GM21576 (cell line): ENCODE data around the gene AK4.
"Not testable (repeated sequence)": the region's sequence is repeated elsewhere in the genome, so short reads cannot be mapped to it uniquely, and the experiment has no call there.

Experiments used
- ATAC-seq: cut with Tn5 transposase; IDR thresholded peaks from one replicate; pipeline ENCODE4 v1.9.1; 2021; ENCODE audit warnings: mild to moderate bottlenecking, moderate library complexity; ENCODE audit not compliant: unreplicated experiment

The AK4 gene

DNA sequence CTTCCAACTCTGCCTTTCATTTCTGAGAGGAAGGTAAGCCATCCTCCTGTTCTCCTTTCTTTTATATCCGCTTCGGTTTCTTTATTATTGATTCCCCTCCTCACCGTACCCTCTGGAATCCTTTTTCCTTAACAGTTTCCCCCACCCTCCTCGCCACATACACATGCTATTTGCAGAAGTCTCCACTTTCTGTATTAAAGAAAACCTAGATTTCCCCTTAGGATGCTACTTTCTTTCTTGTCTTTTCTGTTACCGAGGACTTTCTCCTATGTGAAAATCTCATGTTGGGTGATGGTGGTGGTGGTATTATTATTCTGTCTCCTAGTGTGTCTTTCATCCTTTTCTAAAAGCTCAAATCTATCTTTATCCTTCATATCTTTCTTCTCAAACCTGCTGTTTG is 62.3 kb downstream of the AK4 start:
- ATAC-seq: no peak

DNA sequence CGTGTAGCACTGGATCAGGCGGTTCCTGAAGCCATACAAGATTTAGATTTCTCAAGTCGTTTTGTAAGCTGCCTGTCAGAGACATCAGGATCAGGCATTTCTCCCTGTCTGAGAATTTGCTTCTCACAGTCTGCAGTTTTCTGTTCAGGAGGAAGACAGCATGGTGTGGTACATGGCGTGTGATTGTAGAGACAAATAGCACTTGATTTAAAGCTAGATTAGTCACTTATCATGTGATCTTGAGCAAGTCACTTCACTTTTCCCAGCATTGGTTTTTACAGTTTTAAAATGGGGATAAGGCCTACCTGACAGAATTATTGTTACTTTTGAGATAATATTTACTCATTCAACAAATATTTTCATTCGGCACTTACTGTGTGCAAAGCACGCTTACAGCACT is 63.3 kb downstream of the AK4 start:
- no peak for ATAC-seq

DNA sequence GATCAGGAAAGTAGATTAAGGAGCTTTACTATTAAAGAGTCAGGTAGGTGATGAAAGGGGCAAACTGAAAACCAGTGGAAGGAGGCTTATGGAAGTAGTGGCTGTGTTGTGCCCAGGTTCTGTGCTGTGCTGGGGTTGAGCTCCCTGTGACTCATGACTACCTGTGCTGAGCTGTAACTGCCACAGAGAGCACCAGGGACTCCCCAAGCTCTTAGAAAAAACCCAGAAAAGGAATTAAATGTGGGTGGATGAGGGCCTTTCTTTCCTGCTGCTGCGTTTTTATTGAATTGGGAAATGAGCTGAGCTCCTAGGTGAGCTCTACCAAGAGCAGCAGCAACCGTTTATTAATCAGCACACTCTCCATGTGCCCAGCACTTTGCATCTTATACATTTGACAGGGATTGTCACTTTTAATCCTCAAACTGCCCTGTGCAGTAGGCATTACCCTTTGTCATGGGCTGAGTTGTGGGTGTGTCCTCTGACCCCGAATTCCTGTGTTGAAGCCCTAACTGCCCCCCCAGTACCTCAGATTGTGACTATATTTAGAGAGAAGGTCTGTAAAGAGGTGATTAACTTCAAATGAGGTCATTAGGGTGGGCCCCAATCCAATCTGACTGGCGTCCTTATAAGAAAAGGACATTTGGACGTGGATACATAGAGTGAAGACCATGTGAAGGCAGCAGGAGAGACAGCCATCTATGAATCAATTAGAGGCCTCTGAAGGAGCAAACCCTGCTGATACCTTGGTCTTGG is 65.4 kb downstream of the AK4 start:
- ATAC-seq: no peak

DNA sequence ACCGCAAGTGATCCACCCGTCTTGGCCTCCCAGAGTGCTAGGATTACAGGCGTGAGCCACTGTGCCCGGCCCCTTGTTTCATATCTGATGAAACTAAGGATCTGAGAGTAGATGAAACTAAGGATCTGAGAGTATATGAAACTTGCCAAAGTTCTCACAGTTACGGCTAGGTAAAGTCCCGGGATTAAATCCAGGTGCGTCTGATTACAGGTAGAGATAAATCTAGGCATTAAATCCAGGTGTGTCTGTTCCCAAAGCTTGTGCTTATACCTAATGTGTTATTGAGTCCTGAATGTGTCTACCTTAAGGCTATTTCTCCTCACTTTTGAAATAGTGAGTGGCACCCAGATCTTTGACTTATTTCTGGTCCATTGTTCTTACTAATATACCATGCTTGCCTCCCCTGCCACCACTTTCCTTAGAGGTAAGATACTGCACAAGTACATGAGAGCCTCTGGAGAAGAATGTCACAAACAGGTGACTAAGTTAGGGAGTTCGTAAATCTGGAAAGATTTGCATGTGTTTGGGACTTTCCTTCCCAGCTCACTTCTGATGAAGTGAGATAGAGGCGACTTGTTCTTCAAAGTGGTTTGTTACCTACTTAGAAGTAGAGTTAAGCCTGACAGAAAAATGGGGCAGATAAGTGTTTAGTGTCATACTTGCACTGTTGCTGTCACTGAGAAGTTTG is 66.5 kb downstream of the AK4 start:
- ATAC-seq: no peak

DNA sequence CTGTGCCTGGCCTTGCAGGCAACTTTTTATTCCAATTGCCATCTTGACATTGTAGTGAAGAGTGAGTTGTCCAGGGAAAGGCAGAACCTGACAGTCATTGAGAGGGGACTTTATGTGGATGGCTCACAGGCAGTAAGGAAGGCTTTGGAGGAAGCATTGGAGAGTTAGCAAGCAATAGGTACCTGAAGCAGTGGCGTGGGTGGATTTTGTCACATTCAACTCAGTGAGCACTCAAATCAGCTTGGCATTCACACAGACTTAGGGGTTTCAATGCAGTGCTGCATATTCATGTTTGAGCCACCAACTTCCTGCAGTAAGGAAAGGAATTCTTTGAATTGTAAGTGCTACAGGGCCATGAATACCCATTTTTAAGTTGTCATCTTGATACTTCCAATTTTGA is 69.0 kb downstream of the AK4 start:
- ATAC-seq: no peak

DNA sequence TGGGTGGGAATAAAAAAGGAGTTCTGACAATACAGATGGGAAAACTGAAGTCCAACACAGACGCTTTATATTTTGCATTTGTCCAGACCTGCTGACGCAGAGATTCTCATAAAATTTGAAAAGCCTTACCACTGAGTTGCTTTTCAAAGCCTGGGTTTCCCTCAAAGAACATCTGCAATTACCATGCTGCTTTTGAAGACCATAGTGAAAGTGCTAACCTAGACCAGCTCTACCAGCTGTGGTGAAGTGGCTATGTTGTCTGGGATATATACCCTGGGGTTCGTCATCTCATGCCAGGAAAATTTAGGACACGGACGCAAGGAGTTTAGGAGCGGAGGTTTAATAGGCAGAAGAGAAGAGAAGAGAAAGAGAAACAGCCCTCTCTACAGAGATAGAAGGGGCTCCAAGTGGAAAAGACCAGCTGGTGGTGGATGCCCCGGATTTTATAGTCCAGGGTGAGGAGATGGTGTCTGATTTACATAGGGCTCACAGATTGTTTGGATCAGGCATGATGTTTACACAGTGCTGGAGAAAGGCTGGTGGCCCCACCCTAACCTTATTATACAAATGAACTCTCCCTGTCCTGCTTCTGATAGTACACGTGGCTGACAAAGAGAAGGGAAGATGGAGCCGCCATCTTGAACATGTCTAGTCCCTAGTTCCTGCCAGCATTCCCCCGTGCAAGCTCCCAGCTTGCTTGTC is 73.8 kb downstream of the AK4 start:
- no peak for ATAC-seq

DNA sequence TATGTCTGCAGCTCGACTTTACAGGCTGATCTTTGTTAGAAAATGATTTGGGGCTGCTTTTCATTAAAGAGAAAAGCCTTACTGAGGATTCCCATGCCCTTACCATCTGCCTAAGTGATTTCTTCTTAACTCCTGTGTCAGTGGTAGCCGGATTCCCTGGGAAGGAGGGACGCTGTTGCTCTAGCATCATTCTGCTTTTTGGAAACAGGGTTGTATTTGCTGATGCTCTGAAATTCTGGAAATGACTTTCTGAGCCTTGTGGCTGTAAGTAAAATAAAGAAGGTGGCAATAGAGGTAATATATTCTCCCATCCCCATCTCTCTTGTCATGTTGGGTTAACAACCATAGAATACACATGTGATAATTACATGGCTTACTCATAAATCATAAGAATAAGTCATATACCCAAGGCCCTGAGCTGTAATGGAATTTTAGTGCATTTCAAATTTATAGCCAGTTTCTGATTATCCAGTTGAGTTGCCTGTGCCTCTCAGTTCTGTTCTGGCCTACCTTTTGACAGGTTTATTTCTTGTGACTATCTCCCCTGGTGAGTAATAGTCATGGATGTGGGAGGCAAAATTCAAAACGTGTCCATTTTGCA is 74.4 kb downstream of the AK4 start:
- no peak for ATAC-seq

DNA sequence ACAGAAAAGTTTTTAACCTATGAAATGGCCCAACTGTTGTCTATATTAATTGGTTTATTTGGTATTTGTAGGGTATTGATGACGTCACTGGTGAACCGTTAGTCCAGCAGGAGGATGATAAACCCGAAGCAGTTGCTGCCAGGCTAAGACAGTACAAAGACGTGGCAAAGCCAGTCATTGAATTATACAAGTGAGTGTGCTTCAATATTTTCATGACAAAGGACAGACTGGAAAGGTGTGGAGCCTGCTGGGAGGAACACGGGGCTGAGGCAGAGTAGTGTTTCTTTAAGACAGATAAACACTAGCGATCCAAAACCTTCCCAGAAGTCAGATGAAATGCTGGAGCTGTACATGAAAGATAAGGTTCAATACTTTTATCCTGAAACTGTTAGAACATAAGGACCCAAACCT is 76.7 kb downstream of the AK4 start:
- ATAC-seq: no peak

DNA sequence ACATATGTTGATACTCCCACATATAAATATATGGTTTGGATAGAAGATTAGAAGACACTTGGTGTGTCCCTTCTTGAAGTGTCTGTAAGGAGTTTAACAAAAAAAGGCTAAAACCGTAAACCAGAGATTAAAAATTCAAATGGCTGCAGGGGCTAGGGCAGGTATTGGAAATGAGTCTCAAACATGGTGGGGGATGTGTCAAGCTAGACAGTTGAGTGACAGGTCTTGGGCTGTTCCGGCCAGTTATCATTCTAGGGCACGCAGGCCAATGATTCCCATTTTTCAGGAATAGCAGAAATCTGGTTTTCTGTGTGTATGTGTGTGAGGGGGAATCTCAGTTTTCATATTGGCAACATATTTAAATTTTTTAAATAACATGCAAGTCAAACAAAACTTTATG is 77.2 kb downstream of the AK4 start:
- ATAC-seq: no peak

DNA sequence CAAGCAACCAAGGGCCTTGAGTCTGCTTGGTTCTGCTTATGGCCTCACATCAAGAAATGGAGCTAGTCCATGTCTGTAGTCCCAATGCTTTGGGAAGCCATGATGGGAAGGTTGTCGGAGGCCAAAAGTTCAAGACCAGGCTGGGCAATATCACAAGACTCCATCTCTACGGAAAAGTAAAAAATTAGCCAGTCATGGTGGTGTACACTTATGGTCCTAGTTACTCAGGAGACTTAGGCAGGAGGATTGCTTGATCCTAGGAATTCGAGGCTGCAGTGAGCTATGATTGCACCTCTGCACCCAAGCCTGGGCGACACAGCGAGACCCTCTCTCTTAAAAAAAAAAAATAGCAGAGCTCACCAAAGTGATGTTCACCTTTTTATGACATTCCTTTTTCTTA is 81.2 kb downstream of the AK4 start:
- ATAC-seq: no peak

DNA sequence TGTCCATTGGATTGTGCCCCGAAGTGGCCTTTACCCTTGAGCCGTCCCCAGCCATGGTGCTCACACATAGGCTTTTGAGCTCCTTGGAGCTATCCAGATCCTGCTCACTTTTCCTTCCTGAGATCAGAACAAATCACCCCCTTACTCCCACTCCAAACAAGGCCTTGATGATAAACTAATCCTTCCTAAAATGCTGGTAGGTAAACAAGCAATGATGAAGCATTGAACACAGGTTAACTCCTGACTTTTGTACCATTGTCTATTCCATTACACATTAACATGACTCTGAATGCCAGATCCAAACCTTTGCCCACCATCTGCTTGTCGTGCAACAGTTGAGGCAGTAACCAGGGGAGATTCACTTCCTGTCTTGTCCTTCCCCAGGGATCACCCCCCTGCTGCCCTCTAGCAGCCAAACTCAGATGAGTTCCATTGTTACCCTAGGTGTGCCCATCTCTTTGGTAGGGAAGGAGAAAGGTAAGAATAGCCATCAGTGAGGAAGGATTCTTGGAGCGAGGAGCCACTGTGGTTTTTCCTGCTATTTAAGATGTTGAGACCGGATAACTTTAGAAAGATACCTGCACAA is 81.8 kb downstream of the AK4 start:
- ATAC-seq: no peak

DNA sequence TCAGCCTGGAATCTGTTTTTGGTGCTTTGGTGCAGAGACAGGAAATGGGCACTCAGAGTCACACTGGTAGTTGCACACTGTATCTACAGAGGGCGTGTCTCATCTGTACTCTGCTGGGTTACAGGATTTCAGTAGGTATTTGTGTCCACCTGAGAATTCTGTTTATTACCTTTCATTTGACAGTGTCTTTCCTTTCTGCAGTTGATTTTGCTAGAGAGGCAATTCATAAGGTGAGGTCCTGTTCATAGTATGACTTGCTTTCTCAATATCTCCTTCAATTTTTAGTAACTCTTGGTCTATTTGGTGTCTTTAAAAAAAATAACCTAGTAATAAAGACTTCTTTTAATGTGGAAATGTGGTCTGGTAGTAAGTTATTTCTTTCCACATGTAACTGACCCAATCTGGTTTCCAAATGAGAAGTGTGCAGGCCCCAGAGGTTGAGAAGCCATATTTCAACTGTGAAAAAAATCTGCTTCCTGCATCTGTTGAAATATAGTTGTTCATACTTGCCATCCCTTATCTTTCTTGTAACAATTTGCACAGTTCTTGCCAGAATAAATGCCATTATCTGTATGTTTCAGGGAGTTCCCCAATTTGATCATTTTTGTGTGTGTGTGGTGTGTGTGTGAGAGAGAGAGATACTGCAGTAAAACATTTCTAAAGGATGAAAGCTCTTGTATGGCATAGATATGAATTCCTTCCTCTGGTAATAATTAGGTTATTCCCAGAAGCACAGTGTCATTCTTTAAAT is 82.9 kb downstream of the AK4 start:
- peak; percentile 79 for ATAC-seq

DNA sequence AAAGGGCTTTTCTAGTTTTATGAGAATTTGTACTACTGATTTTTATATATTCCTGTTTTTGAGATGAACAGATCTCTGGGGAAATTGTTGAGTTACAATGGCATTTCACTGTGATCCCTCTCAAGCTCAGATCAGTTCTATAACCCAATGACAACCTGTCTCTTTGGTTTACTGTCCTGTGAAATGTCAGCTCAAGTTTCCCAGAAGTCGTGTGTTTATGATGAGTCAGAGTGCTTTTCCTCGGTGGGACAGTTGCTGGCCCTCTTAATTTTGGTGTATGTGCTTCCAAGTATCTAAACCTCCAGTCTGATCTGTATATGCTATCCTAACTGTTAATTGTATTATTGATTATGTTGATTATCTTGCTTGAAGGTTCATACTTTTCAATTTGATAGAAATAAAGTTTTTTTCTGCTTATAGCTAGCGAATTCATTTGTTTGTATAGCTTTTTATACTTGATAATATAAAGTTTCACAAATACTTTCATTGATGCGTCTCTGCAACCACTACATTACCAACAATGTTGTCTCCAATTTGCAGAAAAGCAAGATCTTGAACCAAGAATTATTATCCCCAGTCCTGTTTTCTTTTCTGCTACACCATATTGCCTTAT is 83.8 kb downstream of the AK4 start:
- no peak for ATAC-seq

DNA sequence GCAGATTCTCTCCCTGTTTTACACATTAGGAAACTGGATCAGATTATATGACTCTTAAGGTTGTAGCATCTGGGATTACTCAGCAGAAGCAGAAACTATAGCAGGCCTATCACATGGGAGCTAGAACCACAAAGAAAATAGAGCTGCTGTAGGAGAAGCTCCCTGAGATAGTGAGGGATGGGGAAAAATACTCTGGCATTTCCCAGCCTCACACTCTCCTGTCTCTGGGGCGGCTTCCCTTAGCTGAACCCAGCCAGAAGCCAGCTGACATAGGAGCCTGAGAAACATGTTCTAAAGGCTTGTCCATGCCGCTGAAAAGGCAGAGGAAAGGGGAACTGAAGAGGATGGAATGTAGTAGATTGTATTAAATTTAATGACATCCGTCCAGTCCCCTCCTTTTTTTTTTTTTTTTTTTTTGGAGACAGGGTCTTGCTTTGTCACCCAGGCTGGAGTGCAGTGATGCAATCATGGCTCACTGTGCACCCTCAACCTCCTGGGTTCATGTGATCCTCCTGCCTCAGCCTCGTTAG is 84.5 kb downstream of the AK4 start:
- no peak for ATAC-seq

DNA sequence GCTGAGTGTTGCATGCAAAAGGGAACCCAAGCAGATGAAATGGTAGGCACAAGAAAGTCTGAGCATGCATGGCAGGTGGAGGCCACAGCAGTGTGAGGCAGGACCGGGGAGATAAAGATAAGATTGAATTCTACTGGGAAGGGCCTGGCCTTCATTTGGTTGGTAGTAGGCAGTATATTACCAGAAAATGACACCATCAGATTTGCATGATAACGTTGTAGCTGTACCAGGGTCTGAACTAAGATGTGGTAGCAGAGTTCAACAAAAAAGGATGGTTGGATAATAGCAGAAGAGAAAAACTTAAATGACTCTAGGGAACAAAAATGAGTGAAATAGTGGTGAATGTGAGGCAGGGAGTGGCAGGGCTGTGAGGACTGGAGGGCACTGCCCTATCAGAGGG is 85.8 kb downstream of the AK4 start:
- ATAC-seq: no peak

DNA sequence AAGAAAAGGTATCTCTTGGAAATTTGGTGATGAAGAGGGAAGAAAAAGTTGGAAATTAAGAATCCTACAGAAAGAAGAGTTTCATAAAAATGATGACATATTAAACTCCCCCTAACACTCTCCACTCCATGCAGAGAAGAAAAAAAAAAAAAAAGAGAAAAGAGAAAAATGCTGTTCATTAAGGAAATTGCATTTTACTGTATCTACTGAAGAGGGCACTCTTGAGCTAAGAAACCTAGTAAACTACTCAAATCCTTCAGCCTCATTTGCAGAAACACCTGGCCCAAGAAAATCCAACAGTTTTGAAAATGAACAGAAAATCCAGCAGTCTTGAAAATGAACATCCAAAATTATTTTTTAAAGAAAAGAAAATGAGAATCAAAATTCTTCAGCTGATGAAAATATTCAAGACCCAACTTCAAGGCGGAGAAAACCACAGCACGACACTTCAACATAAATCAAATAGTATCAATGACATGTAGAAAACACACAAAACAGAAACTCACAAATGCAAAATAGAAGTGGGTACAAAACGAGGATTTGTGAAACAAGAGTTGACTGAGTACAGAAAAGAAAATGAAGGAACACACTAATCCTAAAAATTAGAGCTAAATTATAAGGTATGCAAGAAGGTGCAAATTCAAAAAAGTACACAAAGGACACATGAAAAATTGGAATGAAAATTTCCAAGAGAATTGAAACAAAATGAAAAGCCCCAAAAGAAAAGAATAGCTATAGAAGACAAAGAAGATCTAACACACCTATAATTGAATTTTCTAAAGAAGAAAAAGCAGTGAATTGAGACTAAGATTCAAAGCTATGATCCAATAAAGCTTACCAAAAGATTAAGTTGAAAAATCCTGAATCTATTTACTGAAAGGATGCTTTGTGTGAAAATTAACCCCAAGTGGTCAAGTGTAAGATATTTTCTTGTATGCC is 88.1 kb downstream of the AK4 start:
- ATAC-seq: no peak

DNA sequence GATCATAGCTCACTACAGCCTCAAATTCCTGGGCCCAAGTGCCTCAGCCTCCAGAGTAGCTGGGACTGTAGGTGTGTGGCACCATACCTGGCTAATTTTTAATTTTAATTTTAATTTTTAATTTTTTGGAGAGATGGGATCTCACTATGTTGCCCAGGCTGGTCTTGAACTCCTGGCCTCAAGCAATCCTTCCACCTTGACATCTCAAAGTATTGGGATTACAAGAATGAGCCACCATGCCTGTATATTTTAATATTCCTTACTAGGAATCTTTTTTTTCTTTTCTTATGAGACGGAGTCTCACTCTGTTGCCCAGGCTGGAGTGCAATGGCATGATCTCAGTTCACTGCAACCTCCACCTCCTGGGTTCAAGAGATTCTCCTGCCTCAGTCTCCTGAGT is 89.1 kb downstream of the AK4 start:
- not testable (repeated sequence) for ATAC-seq

DNA sequence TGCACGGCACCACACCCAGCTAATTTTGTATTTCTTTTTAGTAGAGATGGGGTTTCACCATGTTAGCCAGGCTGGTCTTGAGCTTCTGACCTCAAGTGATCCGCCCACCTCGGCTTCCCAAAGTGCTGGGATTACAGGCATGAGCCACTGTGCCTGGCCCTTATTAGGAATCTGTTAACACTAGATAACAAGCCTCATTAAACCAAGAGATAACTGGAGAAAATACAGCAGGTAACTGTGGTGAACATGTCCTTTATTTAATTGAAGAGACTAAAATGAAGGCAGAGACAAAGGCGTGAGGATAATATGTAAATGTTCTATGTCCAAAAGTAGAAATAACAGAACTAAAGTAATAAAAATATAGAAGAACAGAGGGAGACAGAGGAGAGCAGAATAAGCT is 89.5 kb downstream of the AK4 start:
- ATAC-seq: no peak

DNA sequence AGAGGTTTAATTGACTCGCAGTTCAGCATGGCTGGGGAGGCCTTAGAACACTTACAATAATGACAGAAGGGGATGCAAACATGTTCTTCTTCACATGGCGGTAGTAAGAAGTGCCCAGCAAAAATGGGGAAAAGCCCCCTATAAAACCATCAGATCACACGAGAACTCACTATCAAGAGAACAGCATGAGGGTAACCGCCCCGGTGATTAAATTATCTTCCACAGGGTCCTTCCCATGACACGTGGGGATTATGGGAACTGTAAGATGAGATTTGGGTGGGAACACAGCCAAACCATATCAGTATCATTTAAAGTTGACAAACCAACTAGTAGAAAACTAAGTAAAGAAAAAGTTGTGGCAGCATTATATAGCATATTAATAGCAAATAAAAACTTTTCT is 90.0 kb downstream of the AK4 start:
- no peak for ATAC-seq
